ENCODE results near the gene RELL1.

- TF ChIP-seq ELF4 (IDR thresholded peaks at IDR 0.05) = no peak
- TF ChIP-seq SP1 (IDR thresholded peaks at IDR 0.05) = no peak
- TF ChIP-seq NFRKB (IDR thresholded peaks at IDR 0.05) = no peak
- no peak for TF ChIP-seq LEF1 (IDR thresholded peaks at IDR 0.05; ENCODE audit: borderline replicate concordance)
- TF ChIP-seq HDGF (IDR thresholded peaks at IDR 0.05; ENCODE audit: borderline replicate concordance) = no peak
- TF ChIP-seq SUZ12 (IDR thresholded peaks at IDR 0.05) = no peak
- TF ChIP-seq TARDBP (IDR thresholded peaks at IDR 0.05) = no peak
- no peak for TF ChIP-seq CTBP1 (IDR thresholded peaks at IDR 0.05; ENCODE audit: borderline replicate concordance)
- no peak for TF ChIP-seq FOXM1 (IDR thresholded peaks at IDR 0.05; ENCODE audit: borderline replicate concordance)
- no peak for TF ChIP-seq ZNF384 (IDR thresholded peaks at IDR 0.05)
- TF ChIP-seq BHLHE40 (IDR thresholded peaks at IDR 0.05; ENCODE audit: borderline replicate concordance) = no peak
- TF ChIP-seq FOXK2 (IDR thresholded peaks at IDR 0.05) = no peak
- TF ChIP-seq ARNT (IDR thresholded peaks at IDR 0.05) = no peak
- TF ChIP-seq PKNOX1 (IDR thresholded peaks at IDR 0.05) = no peak
Measured at GRCh38 chr4:37604461-37604860, 81.7 kb downstream of the RELL1 start.
